Measurements from ENCODE around the gene SMNDC1. TPM values are rescaled to one million over a fixed set of nuclear protein-coding genes. Genes with fewer than 3 reads are reported as not detected.
"Not testable (repeated sequence)": the region's sequence is repeated elsewhere in the genome, so short reads cannot be mapped to it uniquely, and the experiment has no call there.

Gene SMNDC1
- total RNA-seq = 5.1 TPM

DNA sequence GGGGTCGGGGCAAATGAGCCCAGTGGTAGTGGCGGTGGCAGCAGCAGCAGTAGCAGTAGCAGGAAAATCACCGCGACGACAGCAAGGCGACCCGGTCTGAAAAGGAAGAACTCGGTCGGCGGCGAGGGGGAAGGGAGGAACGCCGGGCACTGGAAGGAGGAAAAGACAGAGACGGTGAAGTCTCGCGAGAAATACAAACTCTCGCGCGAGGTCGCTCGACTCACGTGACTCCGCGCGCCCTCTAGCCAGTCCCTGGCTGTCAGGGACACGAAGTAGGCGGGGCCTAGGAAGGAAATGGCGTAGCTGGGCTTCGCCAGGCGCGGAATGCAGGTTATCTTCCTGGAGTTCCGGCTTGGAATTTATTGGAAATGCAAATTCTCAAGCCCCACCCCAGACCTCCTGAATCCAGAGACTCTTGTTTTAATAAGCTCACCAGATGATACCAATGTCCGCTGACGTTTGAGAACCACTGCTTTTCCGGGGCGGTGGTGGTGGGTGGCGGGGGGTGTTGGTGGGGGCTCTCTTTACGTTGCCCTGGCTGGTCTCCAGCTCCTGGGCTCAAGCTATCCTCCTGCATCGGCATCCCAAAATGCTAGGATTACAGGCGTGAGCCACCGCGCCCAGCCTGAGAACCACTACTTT is at the start of gene SMNDC1:
TSS of gene SMNDC1 (minus strand) at position 141 of the 642 bp plus-strand sequence. CDS start 1,333 bp downstream, outside the sequence.
- peak; percentile 97 to 98 (median 97) for DNase-seq (ENCODE audit: low read depth in 2 of 3, low spot score in 2 of 3)

DNA sequence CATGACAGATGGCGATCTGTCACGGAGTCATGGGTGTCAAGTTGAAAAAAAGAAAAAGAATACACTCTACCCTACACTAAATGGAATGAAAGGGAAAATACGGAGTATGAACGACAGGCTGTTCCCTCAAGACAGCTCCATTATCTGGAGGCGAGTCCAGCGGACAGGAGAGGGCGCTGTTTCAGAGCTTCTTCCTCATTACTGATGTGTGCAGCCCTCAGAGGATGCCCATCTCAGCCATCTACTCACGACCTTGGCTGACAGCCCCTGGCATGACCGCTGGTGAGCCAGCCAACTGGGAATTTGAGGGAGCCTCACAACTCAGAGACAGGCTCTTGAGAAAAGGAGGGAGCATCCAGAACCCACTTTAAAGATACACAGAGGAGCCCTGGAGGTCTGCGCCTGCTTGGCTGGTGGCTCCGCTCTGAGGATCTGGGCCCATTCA is 49.6 kb upstream of the SMNDC1 start:
- DNase-seq (ENCODE audit: low read depth in 2 of 3, low spot score in 2 of 3) = peak; percentile 45 to 90 (median 74)

DNA sequence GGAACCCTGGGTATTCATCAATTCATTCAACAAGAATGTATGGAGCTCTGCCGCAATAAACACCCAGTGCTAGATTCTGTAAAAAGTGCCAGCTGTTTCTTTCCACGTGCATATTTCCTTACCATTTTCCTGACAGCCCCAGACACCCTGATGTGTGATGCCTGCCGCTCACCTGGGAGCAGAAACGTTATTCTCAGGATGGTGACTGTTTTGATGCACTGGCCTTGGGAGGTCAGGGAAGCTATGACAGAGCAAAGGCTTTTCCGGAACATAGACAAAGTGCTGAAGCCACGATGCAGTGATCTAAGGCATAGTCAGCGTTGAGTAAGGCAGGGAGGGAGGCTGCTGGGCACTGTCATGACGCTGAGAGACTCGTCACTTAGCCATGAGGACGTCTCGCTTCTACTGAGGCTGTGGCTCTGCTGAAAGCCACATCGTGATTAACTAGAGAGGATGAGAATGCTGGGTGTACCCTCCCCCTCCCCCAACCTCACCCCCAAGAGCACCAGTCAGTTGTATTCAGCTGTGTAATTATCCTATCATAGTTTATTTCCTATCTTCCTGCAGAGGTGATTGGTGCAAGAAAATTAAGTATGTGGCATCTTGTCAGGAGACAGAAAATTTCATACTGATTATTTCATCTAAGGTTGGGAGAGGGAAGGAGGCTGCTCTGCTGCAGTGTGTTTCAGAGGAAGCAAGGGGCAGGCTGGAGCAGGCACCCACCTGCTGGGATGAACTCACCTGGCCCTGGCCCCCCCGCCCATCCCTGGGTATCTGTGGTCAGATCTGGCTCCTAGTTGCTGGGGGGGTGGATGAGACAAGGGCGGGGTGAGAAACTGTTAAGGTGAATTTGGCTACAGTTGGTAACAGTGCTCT is 48.8 kb upstream of the SMNDC1 start:
- DNase-seq (ENCODE audit: low read depth in 2 of 3, low spot score in 2 of 3) = no peak

DNA sequence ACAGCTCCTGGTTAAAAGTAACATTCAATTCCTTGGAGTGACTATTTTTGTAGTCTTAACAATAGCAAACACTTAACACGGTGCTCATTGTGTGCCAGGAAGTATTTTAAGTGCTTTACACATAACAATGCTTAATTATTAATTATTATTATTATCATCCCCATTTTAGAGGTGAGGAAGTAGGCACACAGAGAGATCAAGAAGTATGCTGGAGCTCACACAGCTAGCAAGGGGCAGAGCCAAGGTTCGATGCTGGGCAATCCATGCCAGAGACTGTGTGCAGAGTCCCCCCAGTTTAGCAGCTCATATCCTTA is 48.2 kb upstream of the SMNDC1 start:
- DNase-seq (ENCODE audit: low read depth in 2 of 3, low spot score in 2 of 3) = no peak

DNA sequence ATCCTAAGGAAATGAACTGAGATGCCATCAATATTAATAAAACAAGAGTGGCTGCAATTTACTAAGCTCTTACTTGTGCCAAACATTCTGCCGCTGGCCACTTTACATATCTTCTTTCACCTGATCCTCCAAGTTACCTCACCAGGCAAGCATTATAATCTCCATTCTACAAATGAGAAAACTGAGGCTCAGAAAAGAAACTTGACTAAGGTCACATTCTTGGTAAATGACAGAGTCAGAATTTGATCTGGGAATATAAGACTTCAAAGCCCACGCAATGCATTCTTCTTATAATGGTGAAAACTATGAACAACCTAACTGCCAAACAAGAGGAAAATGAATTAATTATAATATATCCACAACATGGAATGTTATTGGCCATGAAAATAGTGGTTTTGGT is 46.1 kb upstream of the SMNDC1 start:
- no peak for DNase-seq (ENCODE audit: low read depth in 2 of 3, low spot score in 2 of 3)

DNA sequence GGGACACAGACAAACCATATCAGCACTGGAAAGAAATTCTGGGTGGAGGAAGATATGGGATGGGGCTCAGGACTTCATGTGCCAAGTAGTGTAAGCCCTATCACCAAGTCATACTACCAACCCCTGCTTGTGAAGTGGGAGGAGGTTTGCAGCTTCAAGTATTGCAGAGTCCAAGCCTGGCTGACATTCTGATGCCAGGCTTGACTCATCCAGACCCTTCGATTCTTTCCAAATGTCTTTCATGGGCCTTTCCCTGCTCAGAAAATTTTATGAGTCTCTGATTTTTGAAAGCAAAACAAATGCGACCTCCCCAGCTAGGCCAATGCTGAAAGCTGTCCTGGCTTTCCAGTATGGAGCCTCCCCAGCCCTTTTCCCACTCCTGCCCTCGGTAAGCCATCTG is 45.1 kb upstream of the SMNDC1 start:
- DNase-seq (ENCODE audit: low read depth in 2 of 3, low spot score in 2 of 3) = no peak

DNA sequence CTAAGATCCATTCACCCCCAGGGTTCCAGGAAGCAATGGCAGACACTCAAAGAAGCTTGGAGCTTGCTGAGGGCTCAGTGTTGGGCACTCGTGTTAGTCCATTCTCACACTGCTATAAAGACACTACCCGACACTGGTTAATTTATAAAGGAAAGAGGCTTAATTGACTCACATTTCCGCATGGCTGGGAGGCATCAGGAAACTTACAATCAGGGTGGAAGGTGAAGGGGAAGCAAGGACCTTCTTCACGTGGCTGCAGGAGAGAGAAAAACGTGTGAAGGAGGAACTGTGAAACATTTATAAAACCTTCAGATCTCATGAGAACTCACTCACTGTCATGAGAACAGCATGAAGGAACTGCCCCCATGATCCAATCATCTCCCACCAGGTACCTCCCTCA is 44.7 kb upstream of the SMNDC1 start:
- DNase-seq (ENCODE audit: low read depth in 2 of 3, low spot score in 2 of 3) = no peak

DNA sequence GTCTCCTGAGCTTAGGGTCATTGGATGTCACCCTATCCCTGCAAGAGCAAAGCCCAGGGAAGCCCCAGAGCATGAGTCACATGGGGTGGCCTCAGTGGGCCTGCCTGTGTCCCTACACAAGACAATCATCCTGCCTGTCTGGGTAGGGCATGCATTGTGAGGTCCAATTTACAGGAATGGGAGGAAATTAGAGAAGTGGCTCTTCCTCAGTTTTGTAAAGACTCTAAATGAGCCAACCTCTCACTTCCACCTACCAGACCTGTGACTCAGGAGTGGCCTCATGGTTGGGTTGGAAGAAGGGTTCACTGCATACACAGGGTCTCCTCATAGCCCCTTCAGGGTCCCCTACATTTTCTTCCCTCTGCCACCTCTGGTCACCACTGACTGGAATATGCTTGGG is 43.6 kb upstream of the SMNDC1 start:
- no peak for DNase-seq (ENCODE audit: low read depth in 2 of 3, low spot score in 2 of 3)

DNA sequence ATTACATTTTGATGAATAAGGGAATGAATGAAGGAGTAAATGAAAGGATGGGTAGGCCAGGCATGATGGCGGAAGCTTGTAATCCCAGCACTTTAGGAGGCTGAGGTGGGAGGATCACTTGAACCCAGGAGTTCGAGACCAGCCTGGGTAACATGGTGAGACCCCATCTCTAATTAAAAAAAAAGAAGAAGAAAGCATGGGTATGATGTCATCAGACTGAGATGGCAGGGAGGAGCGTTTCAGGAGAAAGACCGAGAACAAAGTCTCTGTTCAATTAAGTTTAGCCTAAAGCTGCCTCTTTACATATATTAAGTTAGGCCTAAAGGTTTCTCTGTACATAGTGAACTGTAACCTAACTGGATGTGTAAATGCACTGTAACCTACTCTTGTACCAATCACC is 42.2 kb upstream of the SMNDC1 start:
- DNase-seq (ENCODE audit: low read depth in 2 of 3, low spot score in 2 of 3) = no peak

DNA sequence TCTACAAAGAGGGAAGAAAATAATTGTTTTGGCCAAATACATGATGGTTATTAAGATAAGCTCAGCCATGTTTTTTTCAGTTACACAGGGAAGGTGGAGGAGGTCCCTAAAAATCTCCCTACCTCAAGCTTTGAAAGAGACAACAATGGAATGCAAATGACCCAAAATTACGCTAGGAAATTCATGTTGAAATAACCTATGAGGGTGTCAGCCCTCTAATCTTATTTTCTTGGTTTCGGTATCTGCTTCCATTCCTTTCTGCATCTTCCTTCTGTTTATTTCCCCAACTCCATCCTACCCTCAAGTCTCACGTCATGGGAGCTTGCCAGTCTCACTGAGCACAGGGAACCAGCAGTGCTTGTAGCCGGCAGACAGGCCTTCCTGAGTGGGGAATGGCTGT is 40.6 kb upstream of the SMNDC1 start:
- no peak for DNase-seq (ENCODE audit: low read depth in 2 of 3, low spot score in 2 of 3)

DNA sequence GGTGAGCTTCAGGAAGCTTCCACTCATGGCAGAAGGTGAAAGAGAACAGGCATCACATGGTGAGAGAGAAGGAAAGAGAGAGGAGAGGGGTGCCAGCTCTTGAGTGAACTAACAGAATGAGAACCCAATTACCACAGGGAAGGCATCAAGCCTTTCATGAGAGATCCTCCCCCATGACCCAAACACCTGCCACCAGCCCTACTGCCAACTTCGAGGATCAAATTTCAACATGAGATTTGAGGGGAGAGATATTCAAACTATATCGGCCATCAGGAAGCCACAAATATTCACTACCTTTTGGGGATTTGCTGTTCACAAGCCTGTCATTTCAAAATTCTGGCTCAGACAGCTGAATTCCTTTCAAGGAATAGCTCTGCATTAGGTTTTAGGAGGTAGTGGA is 39.9 kb upstream of the SMNDC1 start:
- no peak for DNase-seq (ENCODE audit: low read depth in 2 of 3, low spot score in 2 of 3)

DNA sequence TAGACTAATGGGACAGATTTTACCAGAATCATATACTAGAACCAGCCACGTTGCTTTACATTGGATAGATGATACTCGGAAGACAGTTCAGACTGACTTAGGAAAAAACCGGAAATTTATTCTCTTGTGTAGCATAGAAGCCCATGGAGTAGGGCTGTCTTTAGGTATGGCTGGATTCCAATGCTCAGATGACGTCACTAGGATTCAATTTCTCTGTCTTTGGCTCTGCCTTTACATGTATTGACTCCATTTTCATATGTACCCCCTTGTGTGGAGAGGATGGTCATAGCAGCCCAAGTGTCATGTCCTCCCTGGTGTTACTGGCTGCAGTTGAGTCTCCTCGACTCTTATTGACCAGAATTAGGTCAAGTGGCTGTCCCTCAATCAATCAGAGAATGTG is 39.2 kb upstream of the SMNDC1 start:
- DNase-seq (ENCODE audit: low read depth in 2 of 3, low spot score in 2 of 3) = no peak

DNA sequence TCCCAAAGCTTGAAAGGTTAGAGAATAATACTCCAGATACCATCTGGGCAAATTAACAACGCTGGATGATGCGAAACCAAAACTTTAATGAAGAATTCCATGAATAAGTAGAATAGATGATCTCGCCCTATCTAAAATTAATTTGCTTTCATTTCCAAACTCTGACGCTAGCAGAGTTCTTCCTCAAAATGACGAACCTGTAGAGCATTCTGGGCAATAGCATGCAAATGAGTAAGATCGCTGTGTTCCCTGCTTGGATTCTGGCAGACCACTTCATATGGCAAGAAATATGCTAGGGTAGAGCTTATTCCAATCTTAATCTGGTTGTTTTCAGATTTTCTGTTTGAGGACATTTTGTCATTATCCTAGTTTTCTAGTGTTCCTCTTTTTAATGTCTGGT is 36.1 kb upstream of the SMNDC1 start:
- no peak for DNase-seq (ENCODE audit: low read depth in 2 of 3, low spot score in 2 of 3)

DNA sequence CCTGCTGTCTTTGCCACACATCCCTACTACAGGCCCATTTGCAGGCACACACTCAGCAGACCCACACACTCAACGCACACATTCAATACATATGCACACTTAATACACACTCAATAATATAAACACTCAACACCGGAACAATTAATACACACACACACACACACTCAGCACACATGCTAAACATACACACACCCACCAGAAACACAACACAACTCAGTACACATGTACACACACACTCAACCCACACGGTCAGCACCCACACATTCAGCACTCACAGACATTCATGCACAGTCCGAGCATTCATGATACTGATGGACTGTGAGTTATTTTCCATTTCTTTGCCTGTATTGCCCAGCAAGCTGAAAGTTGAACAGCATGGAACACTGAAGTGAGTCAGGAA is 35.4 kb upstream of the SMNDC1 start:
- DNase-seq (ENCODE audit: low read depth in 2 of 3, low spot score in 2 of 3) = no peak

DNA sequence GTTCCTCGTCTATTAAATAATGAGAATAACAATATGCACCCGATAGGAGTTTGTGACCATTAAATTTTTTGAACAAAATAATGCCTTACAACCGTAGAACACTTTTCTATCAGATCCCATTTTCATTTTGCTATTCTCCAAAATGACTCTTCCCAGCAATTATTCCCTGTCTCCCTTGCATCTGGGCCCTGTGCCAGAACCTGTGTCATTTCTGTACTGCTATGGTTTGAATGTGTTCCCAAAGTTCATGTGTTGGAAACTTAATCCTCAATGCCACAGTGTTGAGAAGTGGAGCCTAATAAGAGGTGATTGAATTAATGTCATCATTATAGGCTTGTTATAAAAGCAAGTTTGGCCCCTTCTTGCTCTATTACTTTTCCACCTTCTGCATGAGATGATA is 33.2 kb upstream of the SMNDC1 start:
- DNase-seq (ENCODE audit: low read depth in 2 of 3, low spot score in 2 of 3) = no peak

DNA sequence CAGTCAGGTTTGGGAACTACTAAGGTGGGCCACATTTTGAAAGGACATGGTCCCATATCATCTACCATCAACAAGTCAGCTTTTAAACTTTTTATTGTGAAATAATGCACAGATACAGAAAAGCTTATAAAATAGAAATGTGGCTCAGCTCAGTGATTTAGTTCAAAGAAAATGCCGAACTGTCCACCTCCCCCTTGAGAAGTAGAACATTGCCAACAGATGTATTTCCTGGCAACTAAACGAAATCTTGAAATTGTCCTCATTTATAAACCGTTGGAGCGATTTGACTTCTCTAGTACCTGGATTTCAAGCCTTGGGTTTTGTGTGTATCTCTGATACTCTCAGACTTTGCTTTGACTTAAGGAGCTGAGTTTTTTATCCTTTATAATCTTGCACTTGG is 32.7 kb upstream of the SMNDC1 start:
- DNase-seq (ENCODE audit: low read depth in 2 of 3, low spot score in 2 of 3) = no peak

DNA sequence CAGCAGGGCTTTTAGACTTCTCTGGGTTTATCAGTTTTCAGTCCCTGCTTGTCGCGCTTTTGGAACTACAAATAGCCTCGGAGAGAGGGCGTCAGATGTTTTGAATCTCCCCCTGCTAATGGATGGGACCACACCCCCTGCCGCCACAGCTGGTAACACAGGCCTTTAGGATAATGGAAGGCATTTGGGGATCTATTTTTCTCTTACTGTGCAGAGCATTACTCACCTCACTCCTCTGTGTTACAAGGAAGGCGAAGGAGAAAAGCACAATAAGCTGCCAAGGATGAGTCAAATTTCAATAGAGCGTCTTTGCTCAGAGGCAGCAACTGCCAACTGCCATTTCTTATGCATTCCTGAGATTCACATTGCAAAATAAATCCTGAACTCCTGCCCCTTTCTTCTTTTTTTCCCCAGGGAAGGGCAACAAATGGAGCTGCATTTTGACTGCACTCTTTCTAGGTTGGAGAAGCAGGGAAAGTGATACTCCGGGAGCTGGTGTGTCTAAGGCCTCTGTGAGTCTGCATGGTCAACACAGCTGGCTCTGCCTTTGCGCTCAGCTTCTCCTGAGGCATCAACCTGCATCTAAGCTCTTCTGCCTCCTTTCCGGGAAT is 31.5 kb upstream of the SMNDC1 start:
- no peak for DNase-seq (ENCODE audit: low read depth in 2 of 3, low spot score in 2 of 3)

DNA sequence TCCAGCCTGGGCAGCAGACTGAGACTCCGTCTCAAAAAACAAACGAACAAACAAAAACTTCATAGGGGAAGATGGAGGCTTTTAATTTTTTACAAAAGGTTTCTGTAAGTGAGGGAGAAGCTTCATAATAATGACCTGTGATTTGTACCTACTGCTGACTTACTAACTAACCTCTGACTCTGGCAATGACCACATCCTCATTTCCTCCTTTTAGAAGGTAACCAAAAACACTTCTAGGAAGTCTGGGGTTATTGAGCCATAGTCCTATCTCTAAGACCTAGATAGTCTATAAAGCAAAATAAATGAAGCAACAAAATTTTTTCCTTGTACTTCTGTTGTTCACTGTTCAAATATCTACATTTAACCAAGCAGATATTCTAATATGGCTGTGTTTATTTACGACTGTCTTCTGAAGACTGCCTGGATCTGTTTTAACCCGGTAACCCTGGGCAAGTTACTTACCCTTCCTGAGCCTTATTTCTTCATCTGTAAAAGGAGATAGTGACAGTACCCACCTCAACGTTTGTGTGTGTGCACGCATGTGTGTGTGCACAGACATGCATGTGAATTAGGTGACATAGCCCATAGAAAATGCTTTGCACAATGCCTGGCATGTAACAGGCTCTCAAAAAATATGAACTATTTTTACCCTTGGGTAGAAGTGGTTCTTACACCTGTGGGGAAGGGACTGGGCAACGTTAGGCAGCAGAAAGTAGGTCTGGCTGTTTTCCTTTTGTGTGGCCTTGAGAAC is 30.8 kb upstream of the SMNDC1 start:
- DNase-seq (ENCODE audit: low read depth in 2 of 3, low spot score in 2 of 3) = no peak

DNA sequence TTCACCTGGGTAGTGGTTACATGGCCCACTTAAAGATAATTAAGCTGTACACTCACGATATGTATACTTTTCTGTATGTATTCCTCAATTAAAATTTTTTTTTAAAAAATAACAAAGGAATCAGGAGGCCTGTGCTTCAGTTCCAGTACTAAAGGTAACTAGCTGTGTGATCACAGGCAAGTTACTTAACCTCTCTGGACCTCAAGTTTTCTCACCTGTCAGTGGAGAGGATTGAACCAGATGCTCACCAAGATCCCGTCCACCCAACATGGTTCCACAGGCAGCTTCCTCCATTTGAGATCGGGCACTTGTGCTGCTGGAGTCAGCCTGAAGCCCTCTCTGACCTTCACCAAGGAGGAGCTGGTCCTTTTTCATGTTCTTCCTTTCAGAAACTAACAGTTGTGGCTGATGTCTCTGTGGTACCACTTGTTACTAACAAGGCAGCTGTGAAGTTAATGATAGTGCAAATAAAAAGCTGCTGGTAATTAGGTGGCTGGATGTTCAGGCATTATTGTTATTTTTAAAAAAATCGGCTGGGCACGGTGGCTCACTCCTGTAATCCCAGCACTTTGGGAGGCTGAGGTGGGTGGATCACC is 29.4 kb upstream of the SMNDC1 start:
- no peak for DNase-seq (ENCODE audit: low read depth in 2 of 3, low spot score in 2 of 3)

DNA sequence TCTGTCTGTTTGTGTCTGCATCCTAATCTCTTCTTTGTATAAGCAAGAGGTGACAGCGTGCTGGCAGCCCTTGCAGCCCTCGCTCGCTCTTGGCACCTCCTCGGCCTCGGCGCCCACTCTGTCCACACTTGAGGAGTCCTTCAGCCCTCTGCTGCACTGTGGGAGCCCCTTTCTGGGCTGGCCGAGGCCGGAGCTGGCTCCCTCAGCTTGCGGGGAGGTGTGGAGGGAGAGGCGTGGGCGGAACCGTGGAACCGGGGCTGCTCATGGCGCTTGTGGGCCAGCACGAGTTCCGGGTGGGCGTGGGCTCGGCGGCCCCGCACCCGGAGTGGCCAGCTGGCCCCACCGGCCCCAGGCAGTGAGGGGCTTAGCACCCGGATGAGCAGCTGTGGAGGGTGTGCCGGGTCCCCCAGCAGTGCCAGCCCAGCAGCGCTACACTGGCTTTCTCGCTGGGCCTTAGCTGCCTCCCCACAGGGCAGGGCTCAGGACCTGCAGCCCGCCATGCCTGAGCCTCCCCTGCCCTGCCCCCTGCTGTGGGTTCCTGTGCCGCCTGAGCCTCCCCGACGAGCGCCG is 26.6 kb upstream of the SMNDC1 start:
- not testable (repeated sequence) for DNase-seq (ENCODE audit: low read depth in 2 of 3, low spot score in 2 of 3)

DNA sequence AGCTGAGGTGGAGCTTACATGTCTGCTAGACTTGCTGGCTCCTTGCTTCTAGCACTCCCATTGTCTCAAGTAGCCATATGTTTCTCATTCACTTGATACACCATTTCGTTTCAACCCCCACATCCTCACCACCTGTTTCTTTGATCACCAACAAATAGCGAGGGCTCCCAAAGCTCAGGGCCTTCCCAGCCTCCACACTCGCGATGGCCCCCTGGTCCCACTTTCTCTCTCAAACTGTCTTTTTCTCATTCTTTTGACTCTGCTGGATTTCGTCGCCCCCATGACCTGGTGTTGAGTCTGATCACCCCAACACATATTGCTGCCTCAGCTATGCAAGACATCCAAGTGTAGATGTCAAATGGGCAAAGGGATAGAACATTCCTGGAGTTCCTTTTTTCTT is 26.0 kb upstream of the SMNDC1 start:
- no peak for DNase-seq (ENCODE audit: low read depth in 2 of 3, low spot score in 2 of 3)

All from hematopoietic multipotent progenitor cell (in vitro differentiated cells).